ENCODE results near the gene CD58. TPM values are rescaled to one million over a fixed set of nuclear protein-coding genes. Genes with fewer than 3 reads are reported as not detected.

The CD58 gene
- total and polyA plus RNA-seq, 12 donors: 6.3 to 43.6 (median 12.5) TPM

DNA sequence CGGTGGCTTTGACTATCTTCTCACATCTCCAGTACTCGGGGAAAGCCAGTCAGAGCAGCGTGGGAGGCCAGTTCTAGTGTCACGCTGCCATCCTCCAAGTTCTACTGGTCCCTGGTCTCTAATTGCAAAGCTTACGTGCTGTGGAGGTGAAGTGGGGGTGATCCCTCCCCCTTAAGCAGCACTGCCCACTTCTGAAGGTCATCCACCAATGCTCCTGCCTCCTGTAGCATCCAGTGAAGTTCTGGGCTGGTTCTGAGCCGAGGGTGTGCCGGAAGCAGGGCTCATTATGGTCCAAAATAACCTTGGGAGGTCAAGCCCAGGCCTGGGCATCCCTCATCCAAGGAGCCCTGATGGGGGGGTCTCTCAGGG, 95.0 kb downstream of the CD58 start:
- Histone ChIP-seq H3K4me1 (replicated peaks in 1 of 2) (no peaks in the 10 kb centered on the region), H3K27me3 (no peaks in the 10 kb centered on the region), H3K4me3 (no peak overlapping the region), H3K36me3 (replicated peaks in 1 of 2) (no peaks in the 10 kb centered on the region), H3K27ac (no peak overlapping the region), H3K9me3 (replicated peaks in 1 of 3) (no peaks in the 10 kb centered on the region)
- no peak for DNase-seq
- TF ChIP-seq, protein P1, sequence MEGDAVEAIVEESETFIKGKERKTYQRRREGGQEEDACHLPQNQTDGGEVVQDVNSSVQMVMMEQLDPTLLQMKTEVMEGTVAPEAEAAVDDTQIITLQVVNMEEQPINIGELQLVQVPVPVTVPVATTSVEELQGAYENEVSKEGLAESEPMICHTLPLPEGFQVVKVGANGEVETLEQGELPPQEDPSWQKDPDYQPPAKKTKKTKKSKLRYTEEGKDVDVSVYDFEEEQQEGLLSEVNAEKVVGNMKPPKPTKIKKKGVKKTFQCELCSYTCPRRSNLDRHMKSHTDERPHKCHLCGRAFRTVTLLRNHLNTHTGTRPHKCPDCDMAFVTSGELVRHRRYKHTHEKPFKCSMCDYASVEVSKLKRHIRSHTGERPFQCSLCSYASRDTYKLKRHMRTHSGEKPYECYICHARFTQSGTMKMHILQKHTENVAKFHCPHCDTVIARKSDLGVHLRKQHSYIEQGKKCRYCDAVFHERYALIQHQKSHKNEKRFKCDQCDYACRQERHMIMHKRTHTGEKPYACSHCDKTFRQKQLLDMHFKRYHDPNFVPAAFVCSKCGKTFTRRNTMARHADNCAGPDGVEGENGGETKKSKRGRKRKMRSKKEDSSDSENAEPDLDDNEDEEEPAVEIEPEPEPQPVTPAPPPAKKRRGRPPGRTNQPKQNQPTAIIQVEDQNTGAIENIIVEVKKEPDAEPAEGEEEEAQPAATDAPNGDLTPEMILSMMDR (IDR thresholded peaks at IDR 0.05): no peak
- TF ChIP-seq POLR2A (IDR thresholded peaks at IDR 0.05): no peak
- 93 to 95% (median 94%) methylated on average over 7 of the region's 7 CpGs; no CpG with 5 or more reads in 1 of the 4 donors for WGBS, 4 donors
- intact Hi-C loops (cut with DNase I): loop anchor here in 1 of 2 donors (2.0 kb wide), 1 partner anchor 323 kb away; no protein-coding TSS in a partner anchor

DNA sequence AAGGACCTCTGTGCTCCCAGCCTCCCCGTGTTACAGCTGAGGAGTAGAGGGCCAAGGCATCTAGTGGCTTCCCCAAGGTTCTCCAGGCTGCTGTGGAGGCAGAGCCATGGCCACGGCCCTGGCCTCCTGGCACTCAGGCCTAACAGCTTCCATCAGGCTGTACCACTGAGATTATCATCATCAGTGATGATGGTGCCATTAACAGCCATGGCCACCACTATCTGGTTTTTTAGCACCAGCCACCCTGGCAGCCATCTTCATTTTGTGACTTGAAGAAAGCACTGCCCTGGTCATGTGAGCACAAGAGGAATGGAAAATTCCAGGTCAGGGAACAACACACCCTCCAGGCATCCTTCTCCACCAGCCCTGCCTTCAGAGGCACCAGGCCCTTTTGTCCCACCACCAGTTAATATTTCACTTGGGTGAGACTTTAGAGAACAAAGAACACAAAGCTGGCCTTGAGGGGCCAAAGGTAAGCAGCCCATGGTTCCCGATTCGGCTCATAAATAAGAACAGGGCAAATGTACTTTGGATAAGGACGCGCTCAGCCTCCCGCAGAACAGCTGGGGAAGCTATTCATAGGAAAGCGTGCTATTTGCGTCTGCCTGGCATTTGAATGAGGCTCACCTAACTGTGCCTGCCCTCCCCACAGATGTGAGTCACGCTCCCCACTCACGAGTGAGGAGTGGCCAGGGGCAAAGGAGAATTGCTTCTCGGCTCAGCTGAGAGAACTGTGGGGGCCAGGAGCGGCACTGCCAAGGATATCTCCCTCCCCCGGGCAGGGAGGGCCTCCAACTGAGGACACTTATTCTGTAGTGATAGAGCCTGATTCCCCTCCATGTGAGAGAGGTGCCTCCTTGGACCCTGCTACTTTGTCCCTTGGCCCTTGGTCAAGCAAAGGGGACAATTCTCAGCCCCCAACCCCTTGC, 95.6 kb downstream of the CD58 start:
- Histone ChIP-seq H3K27ac (no peak overlapping the region), H3K36me3 (replicated peaks in 1 of 2) (no peaks in the 10 kb centered on the region), H3K9me3 (replicated peaks in 1 of 3) (no peaks in the 10 kb centered on the region), H3K27me3 (no peaks in the 10 kb centered on the region), H3K4me3 (no peak overlapping the region), H3K4me1 (replicated peaks in 1 of 2) (no peaks in the 10 kb centered on the region)
- DNase-seq: no peak
- no peak for TF ChIP-seq POLR2A (IDR thresholded peaks at IDR 0.05)
- TF ChIP-seq, protein P1 (IDR thresholded peaks at IDR 0.05): no peak
- WGBS, 4 donors: 80 to 89% (median 86%) methylated on average over 12 to 14 of the region's 14 CpGs
- intact Hi-C loops (cut with DNase I): no loop called here

DNA sequence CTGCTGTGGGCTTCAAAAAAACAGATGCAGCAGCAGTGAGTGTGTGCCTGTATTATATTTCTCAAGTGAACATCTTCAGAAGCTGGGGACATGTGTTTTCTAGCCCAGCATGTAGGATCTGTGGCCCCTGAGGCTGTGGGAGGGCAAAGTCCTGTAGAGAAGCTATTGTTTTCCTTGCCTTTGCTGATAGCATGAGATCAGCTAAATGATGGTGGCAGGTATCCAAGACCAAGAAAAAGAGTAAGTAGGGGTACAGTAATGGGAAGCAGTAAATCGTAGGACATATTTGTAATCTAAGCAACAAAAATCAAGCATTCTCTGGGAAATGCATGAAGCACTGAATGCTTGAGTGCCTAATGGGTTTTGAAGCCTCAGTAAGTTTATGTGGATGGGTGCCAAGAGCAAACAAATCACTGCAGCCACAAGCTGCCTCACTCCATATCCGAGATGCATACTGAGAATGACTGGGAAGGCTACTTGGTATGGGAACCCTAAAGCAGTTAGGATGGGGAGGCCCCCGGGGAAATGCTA, 98.3 kb downstream of the CD58 start:
- Histone ChIP-seq H3K36me3 (replicated peaks in 1 of 2) (no peaks in the 10 kb centered on the region), H3K9me3 (replicated peaks in 1 of 3) (no peaks in the 10 kb centered on the region), H3K4me1 (replicated peaks in 1 of 2) (no peaks in the 10 kb centered on the region), H3K4me3 (no peak overlapping the region), H3K27ac (no peak overlapping the region), H3K27me3 (no peaks in the 10 kb centered on the region)
- intact Hi-C loops (cut with DNase I): no loop called here
- 51 to 59% (median 54%) methylated on average over 3 of the region's 3 CpGs for WGBS, 4 donors
- TF ChIP-seq, protein P1 (IDR thresholded peaks at IDR 0.05): no peak
- TF ChIP-seq POLR2A (IDR thresholded peaks at IDR 0.05): no peak
- DNase-seq: no peak

DNA sequence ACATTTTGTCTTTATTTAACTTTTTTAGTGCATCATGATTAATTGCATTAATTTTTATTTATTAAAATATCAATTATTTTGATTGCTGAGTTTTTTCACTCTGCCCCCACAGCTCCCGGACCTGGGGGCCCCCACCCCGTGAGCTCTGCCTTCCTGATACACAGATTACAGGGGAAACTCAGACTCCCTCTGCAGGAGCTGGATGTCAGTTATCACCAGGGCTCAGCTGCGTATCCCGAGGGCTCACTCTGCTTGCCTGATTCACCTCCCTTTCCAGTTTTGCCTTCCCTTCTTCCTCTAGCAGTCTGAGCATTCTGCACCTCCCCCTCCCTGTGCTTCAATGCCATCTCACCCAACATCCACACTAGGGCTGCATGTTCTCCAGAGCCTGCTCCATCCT, 99.6 kb downstream of the CD58 start:
- TF ChIP-seq, protein P1 (IDR thresholded peaks at IDR 0.05): no peak
- no peak for TF ChIP-seq POLR2A (IDR thresholded peaks at IDR 0.05)
- DNase-seq: no peak
- Histone ChIP-seq H3K36me3 (replicated peaks in 1 of 2) (no peaks in the 10 kb centered on the region), H3K27ac (no peak overlapping the region), H3K4me1 (replicated peaks in 1 of 2) (no peaks in the 10 kb centered on the region), H3K9me3 (replicated peaks in 1 of 3) (no peaks in the 10 kb centered on the region), H3K27me3 (no peaks in the 10 kb centered on the region), H3K4me3 (no peak overlapping the region)
- 75 to 78% (median 76%) methylated on average over 4 of the region's 4 CpGs for WGBS, 4 donors
- intact Hi-C loops (cut with DNase I): no loop called here

Data from adrenal gland (tissue), 12 donors.